Measurements from ENCODE around the gene PITRM1.

The PITRM1 gene

DNA sequence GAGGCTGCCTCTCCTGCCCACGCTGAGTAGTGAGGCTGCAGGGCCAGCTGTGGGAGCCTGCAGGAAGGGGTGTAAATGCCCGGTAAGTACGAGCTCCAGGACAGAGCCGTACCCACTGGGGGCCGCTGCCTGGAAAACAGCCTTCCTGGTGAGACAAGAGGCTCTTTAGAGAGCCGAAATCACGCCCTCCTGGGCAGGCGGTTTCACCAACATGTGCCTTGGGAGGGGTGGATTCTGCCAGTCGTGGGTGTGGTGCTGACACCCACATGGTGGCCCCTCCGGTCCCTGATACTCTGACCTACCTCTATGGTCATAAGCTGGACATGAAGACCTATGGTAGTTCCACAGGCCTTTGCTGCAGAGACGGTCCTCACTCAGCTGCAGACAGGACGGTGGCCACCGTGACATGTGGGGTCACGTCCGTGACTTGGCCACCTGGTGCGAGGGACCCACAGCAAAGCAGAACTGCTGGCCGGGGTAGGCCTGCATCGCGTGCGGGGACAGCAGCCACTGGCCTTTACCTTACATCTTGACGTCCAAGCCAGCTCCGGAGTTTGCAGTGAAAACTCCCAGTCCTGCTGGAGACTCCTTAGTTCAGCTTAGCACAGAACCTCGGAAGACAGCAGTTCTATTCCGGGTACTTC is 46.9 kb downstream of the PITRM1 start:
- H3K27me3 ChIP-seq (ENCODE audit: insufficient read depth, low read length): no peaks in the 10 kb centered on the region
- peaks cover 3% of the 10 kb centered on the region for H3K36me3 ChIP-seq (ENCODE audit: insufficient read depth, low read length)
- H3K4me1 ChIP-seq (ENCODE audit: insufficient read depth, low read length): no peaks in the 10 kb centered on the region
- H3K9me3 ChIP-seq (ENCODE audit: low read length): peaks cover 2% of the 10 kb centered on the region
- H2AFZ ChIP-seq (ENCODE audit: low read depth, low read length): no peak overlapping the region
- H3K4me3 ChIP-seq (ENCODE audit: low read length): no peak overlapping the region

DNA sequence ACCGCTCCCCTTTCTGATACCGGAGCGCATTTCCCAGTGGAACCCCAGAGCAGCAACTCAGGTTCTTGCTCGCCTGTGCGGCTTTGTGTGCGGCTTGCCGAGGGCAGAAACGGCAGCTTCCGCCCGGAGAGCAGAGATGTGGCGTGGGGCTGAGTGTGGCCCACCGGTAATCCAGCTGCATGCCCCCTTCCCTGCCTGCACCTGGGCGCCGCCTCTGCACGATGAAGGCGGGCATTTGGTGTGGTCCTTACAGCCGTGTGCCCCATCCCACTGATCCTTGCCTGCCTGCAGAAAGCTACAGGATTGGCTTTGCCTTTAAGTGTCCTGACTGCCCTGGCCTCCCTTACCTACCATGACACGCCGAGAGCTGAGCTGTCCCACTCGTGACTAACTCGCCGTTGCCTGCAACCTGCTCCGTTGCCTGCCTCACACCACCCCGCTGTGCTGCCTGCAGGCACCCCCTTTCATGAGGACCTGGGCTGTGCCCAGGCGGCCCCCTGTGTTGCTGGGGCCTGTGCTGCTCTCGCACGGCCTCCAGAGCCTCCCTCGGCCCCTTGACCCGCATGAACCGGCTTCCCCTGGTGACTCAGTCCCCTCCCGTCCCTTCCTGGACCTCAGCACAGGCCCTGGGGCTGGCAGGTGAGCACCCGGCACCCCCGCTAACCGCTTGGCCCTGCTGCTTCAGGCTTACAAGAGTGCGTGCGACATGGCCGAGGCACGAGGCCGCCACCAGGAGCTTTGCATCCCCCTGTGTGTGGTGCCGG is 48.0 kb downstream of the PITRM1 start:
- Histone ChIP-seq H3K9me3 (ENCODE audit: low read length) (peaks cover 2% of the 10 kb centered on the region), H3K4me3 (ENCODE audit: low read length) (no peak overlapping the region), H3K27me3 (ENCODE audit: insufficient read depth, low read length) (no peaks in the 10 kb centered on the region), H3K4me1 (ENCODE audit: insufficient read depth, low read length) (no peaks in the 10 kb centered on the region), H3K36me3 (ENCODE audit: insufficient read depth, low read length) (no peaks in the 10 kb centered on the region), H2AFZ (ENCODE audit: low read depth, low read length) (no peak overlapping the region)

DNA sequence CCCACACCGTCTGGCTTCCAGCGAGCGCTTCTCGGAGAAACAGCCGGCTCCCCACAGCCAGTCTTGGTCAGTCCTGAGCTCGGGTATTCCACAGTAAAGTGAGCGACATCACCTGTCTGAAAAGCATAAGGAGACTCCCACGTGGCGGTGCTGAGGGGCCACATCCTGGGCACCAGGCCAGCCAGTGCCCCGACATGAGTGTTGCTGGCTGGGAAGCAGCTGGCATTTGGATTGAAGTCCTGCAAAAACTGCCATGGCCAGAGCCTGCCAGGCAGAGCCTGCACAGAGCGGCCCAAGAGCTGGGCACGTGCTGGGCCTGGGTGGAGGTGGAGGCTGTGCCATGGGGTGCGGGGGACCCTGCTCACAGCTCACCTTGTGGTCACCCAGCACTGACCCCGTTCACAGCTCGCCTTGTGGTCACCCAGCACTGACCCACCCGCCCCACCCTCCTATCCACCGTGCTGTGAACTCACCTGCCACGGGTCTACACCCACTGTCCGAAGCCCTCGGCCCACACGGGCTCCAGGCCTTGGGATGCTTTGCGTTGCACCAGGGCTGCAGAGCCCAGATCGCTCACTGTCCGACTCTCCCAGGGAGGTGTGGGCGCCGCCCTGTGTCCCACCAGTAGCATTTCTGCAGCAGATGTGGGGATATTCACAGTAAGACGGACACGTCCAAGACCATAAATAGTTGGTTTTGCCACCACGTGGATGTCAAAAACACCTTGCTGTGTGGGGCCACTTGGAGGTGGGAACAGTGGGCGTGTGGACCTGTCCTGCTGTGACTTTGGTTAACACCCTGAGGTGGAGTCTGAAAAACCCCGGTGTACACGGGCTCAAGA is 48.8 kb downstream of the PITRM1 start:
- H3K9me3 ChIP-seq (ENCODE audit: low read length): no peaks in the 10 kb centered on the region
- H3K36me3 ChIP-seq (ENCODE audit: insufficient read depth, low read length): no peaks in the 10 kb centered on the region
- H3K4me1 ChIP-seq (ENCODE audit: insufficient read depth, low read length): no peaks in the 10 kb centered on the region
- no peaks in the 10 kb centered on the region for H3K27me3 ChIP-seq (ENCODE audit: insufficient read depth, low read length)
- H2AFZ ChIP-seq (ENCODE audit: low read depth, low read length): no peak overlapping the region
- no peak overlapping the region for H3K4me3 ChIP-seq (ENCODE audit: low read length)

- no peaks in the 10 kb centered on the region for H3K4me1 ChIP-seq (ENCODE audit: insufficient read depth, low read length)
- H2AFZ ChIP-seq (ENCODE audit: low read depth, low read length): no peak overlapping the region
- no peak overlapping the region for H3K4me3 ChIP-seq (ENCODE audit: low read length)
- no peaks in the 10 kb centered on the region for H3K36me3 ChIP-seq (ENCODE audit: insufficient read depth, low read length)
- no peaks in the 10 kb centered on the region for H3K27me3 ChIP-seq (ENCODE audit: insufficient read depth, low read length)
- no peaks in the 10 kb centered on the region for H3K9me3 ChIP-seq (ENCODE audit: low read length)
Measured at GRCh38 chr10:3122486-3123205, 49.9 kb downstream of the PITRM1 start.

DNA sequence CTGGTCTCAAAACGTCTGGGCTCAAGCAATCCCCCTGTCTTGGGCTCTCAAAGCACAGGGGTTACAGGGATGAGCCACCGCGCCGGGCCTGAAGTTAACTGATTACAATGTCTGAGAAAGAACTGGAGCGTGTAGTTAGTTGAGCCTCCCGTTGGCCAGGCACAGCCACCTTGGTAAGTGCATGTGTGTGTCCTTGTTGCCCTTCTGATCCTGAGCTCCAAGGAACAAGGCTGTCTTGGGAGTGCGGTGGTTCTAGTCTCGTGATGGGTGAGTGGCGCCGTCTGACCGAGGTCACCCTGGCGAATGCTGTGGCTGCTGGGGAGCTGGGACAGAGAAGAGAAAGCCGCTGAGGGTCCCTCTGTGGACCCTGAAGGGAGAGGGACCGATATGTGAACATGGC is 50.5 kb downstream of the PITRM1 start:
- H3K36me3 ChIP-seq (ENCODE audit: insufficient read depth, low read length): peaks cover 4% of the 10 kb centered on the region
- no peak overlapping the region for H2AFZ ChIP-seq (ENCODE audit: low read depth, low read length)
- H3K4me3 ChIP-seq (ENCODE audit: low read length): no peak overlapping the region
- H3K27me3 ChIP-seq (ENCODE audit: insufficient read depth, low read length): no peaks in the 10 kb centered on the region
- no peaks in the 10 kb centered on the region for H3K9me3 ChIP-seq (ENCODE audit: low read length)
- no peaks in the 10 kb centered on the region for H3K4me1 ChIP-seq (ENCODE audit: insufficient read depth, low read length)

DNA sequence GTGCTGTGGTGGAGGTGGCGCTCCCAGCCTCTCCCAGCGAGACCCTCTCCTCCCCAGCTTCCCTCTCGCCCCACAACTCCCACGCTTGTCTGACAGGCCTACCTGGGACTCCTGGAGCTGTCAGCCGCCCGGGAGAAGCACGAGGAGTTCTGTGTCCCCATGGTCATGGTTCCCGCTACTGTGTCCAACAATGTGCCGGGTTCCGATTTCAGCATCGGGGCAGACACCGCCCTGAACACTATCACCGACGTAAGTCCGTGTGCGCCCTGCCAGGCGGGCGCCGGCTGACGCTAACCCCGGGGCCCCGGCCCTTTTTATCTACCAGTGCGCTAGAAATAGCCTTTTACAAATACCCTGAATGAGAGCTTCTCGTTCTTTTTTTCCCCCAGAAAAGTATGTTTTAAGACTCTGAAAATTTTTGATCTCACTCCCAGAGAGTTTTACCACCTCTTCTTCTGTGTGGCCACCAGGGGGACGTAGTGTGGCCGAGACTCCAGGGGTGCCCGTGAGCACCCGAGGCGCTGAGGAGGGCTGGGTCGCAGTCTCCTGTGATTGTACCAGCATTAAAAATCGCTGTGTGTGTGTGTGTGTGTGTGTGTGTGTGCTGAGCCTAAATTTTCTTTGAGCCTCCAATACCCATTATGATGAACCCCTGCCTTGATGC is 52.7 kb downstream of the PITRM1 start:
- Histone ChIP-seq H2AFZ (ENCODE audit: low read depth, low read length) (no peak overlapping the region), H3K27me3 (ENCODE audit: insufficient read depth, low read length) (no peaks in the 10 kb centered on the region), H3K36me3 (ENCODE audit: insufficient read depth, low read length) (peaks cover 5% of the 10 kb centered on the region), H3K4me3 (ENCODE audit: low read length) (no peak overlapping the region), H3K4me1 (ENCODE audit: insufficient read depth, low read length) (no peaks in the 10 kb centered on the region), H3K9me3 (ENCODE audit: low read length) (no peaks in the 10 kb centered on the region)

- Histone ChIP-seq H3K27me3 (ENCODE audit: insufficient read depth, low read length) (no peaks in the 10 kb centered on the region), H3K9me3 (ENCODE audit: low read length) (no peaks in the 10 kb centered on the region), H3K36me3 (ENCODE audit: insufficient read depth, low read length) (peaks cover 5% of the 10 kb centered on the region), H3K4me3 (ENCODE audit: low read length) (no peak overlapping the region), H2AFZ (ENCODE audit: low read depth, low read length) (no peak overlapping the region), H3K4me1 (ENCODE audit: insufficient read depth, low read length) (no peaks in the 10 kb centered on the region)
Measured at GRCh38 chr10:3118641-3119091, 53.9 kb downstream of the PITRM1 start.

GRCh38 chr10:3117486-3117885 is 55.1 kb downstream of the PITRM1 start:
- Histone ChIP-seq H3K36me3 (ENCODE audit: insufficient read depth, low read length) (peaks cover 5% of the 10 kb centered on the region), H3K4me1 (ENCODE audit: insufficient read depth, low read length) (no peaks in the 10 kb centered on the region), H3K9me3 (ENCODE audit: low read length) (no peaks in the 10 kb centered on the region), H3K27me3 (ENCODE audit: insufficient read depth, low read length) (no peaks in the 10 kb centered on the region), H3K4me3 (ENCODE audit: low read length) (no peak overlapping the region), H2AFZ (ENCODE audit: low read depth, low read length) (no peak overlapping the region)

DNA sequence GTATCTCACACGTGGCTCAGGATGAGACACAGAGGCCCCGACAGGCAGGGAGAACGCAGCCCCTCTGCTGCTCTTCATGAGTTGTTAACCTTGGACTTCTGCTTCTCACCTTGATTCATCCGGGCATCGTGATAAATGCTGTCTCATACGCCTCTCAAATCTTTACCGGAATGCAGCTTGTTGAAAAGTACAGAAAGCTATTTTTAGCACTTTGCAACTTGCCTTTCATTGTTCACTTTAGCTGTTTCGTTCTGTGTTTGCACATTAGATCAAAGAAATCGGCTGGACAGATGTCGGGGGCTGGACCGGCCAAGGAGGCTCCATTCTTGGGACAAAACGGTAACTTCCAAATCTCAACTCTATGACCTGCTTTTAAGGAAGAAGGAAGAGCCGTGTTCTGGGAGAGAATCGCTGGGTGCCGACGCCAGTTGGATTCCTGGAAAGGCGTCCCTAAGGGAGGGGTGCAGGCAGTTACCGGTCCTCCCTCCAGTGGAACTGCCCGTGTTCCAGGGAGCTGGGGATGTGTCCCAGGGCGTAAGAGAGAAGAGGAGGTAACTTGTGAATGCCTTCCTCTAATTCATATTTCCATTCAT is 56.0 kb downstream of the PITRM1 start:
- Histone ChIP-seq H3K4me1 (ENCODE audit: insufficient read depth, low read length) (no peaks in the 10 kb centered on the region), H2AFZ (ENCODE audit: low read depth, low read length) (no peak overlapping the region), H3K4me3 (ENCODE audit: low read length) (no peak overlapping the region), H3K36me3 (ENCODE audit: insufficient read depth, low read length) (peaks cover 5% of the 10 kb centered on the region), H3K27me3 (ENCODE audit: insufficient read depth, low read length) (no peaks in the 10 kb centered on the region), H3K9me3 (ENCODE audit: low read length) (no peaks in the 10 kb centered on the region)

DNA sequence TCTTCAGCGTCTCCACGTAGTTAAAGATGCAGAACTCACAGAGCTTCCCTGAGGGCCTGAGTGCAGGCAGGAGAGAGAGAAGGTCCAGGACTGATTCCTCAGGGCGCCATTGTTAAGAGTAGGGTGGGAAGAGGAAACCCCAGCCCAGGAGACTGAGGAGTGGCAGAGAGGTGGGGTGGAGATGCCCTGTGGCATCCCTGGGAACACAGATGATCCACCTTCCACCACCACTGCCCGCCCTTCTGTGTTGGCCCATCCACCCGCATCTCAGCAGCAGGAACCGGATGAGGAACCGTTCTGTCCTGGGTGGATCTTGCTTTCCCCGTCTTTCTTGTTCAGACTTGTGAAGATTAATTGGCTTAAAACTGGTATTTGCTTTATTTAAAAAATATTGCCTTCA is 56.9 kb downstream of the PITRM1 start:
- Histone ChIP-seq H3K4me1 (ENCODE audit: insufficient read depth, low read length) (no peaks in the 10 kb centered on the region), H3K27me3 (ENCODE audit: insufficient read depth, low read length) (no peaks in the 10 kb centered on the region), H3K4me3 (ENCODE audit: low read length) (no peak overlapping the region), H2AFZ (ENCODE audit: low read depth, low read length) (no peak overlapping the region), H3K9me3 (ENCODE audit: low read length) (no peaks in the 10 kb centered on the region), H3K36me3 (ENCODE audit: insufficient read depth, low read length) (peaks cover 5% of the 10 kb centered on the region)

- Histone ChIP-seq H3K36me3 (ENCODE audit: insufficient read depth, low read length) (peaks cover 5% of the 10 kb centered on the region), H3K4me3 (ENCODE audit: low read length) (no peak overlapping the region), H2AFZ (ENCODE audit: low read depth, low read length) (no peak overlapping the region)
Measured at GRCh38 chr10:3113343-3113720, 59.2 kb downstream of the PITRM1 start.

DNA sequence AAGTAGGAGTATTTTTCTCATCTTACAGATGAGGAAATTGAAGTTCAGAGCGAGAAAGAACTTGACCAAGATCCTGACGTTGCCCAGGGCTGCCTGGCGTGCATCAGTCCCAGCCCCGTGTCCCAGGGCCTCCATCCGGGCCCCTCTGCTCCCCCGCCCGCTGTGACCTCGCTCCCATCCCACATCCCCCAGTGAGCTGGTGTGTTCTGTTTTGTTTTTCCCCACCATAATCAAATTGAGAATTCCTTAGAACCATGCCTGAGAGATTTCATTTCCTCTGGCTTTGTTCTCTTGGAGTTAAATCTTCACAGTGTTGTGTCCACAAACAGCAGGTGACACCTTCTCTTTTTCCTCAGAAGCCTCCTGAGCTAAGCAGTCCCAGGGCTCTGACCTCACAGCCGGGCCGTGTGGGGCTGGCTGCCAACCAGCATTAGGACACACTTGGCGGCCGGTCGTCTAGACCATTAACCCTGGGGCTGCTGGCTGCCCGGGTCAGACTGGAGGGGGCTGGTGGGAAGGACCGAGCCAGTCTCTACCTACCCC is 60.9 kb downstream of the PITRM1 start:
- H3K4me3 ChIP-seq (ENCODE audit: low read length): no peak overlapping the region
- no peaks in the 10 kb centered on the region for H3K4me1 ChIP-seq (ENCODE audit: insufficient read depth, low read length)
- no peaks in the 10 kb centered on the region for H3K27me3 ChIP-seq (ENCODE audit: insufficient read depth, low read length)
- no peak overlapping the region for H2AFZ ChIP-seq (ENCODE audit: low read depth, low read length)
- H3K36me3 ChIP-seq (ENCODE audit: insufficient read depth, low read length): no peaks in the 10 kb centered on the region
- no peaks in the 10 kb centered on the region for H3K9me3 ChIP-seq (ENCODE audit: low read length)

More at GRCh38 chr10:3113343-3113720, 59.2 kb downstream of the PITRM1 start:
- Histone ChIP-seq H3K9me3 (ENCODE audit: low read length) (no peaks in the 10 kb centered on the region), H3K27me3 (ENCODE audit: insufficient read depth, low read length) (no peaks in the 10 kb centered on the region), H3K4me1 (ENCODE audit: insufficient read depth, low read length) (no peaks in the 10 kb centered on the region)

All from neuron (in vitro differentiated cells).